SK-N-SH treated with all-trans-retinoic acid at 6 μM for 48 hours (cell line): ENCODE measurements around the gene ADGRF5.

ENCODE experiments used
- ATAC-seq: fragments of 200-7000 bp; cut with Tn5 transposase; 3 replicates; pipeline ENCODE4 v1.9.1; 2020; ENCODE audit warnings: mild to moderate bottlenecking, moderate library complexity
- ARNTL ChIP-seq: fragments of 450-650 bp; formaldehyde crosslinking; IDR thresholded peaks from 2 replicates; pipeline ENCODE4 v1.5.0; 2020; ENCODE audit warnings: low read depth, mild to moderate bottlenecking, moderate library complexity, borderline replicate concordance
- BACH2 ChIP-seq: fragments of 250-450 bp; sonication (Bioruptor Pico); IDR thresholded peaks from 2 replicates; pipeline ENCODE4 v1.9.0; 2021; ENCODE audit warnings: mild to moderate bottlenecking, borderline replicate concordance
- CREB5 ChIP-seq: fragments of 250-450 bp; sonication (Bioruptor Pico); IDR thresholded peaks from 2 replicates; pipeline ENCODE4 v1.5.1; 2020; ENCODE audit warnings: low read depth, mild to moderate bottlenecking, moderate library complexity
- CSDC2 ChIP-seq: fragments of 250-450 bp; sonication (Bioruptor Pico); IDR thresholded peaks from 2 replicates; pipeline ENCODE4 v1.5.0; 2020; ENCODE audit warnings: mild to moderate bottlenecking, moderate library complexity
- CSRNP3 ChIP-seq: fragments of 250-450 bp; sonication (Bioruptor Pico); IDR thresholded peaks from 2 replicates; pipeline ENCODE4 v1.5.1; 2021; ENCODE audit warnings: mild to moderate bottlenecking, moderate library complexity
- ESRRG ChIP-seq: fragments of 250-450 bp; sonication (Bioruptor Pico); IDR thresholded peaks from 2 replicates; pipeline ENCODE4 v1.6.1; 2021; ENCODE audit warnings: mild to moderate bottlenecking
- GLIS3 ChIP-seq: fragments of 250-450 bp; sonication (Bioruptor Pico); IDR thresholded peaks from 2 replicates; pipeline ENCODE4 v1.5.0; 2020; ENCODE audit warnings: mild to moderate bottlenecking, moderate library complexity
- ISL1 ChIP-seq: fragments of 250-450 bp; sonication (Bioruptor Pico); IDR thresholded peaks from 2 replicates; pipeline ENCODE4 v2.1.2; 2022; ENCODE audit warnings: mild to moderate bottlenecking, moderate library complexity
- OSR1 ChIP-seq: fragments of 250-450 bp; sonication (Bioruptor Pico); IDR thresholded peaks from 2 replicates; pipeline ENCODE4 v1.8.0; 2022; ENCODE audit warnings: moderate library complexity, mild to moderate bottlenecking, inconsistent platforms
- PATZ1 ChIP-seq: fragments of 250-450 bp; sonication (Bioruptor Pico); IDR thresholded peaks from 2 replicates; pipeline ENCODE4 v1.8.0; 2020; ENCODE audit warnings: mild to moderate bottlenecking, moderate library complexity, borderline replicate concordance
- POU6F1 ChIP-seq: fragments of 250-450 bp; sonication (Bioruptor Pico); IDR thresholded peaks from 2 replicates; pipeline ENCODE4 v1.8.0; 2021; ENCODE audit warnings: low read depth, mild to moderate bottlenecking, moderate library complexity, borderline replicate concordance
- PPARA ChIP-seq: fragments of 250-450 bp; sonication (Bioruptor Pico); IDR thresholded peaks from 2 replicates; pipeline ENCODE4 v1.5.0; 2020; ENCODE audit warnings: mild to moderate bottlenecking, borderline replicate concordance
- RARB ChIP-seq: fragments of 250-450 bp; sonication (Bioruptor Pico); IDR thresholded peaks from 2 replicates; pipeline ENCODE4 v1.8.0; 2021; ENCODE audit warnings: mild to moderate bottlenecking, moderate library complexity
- SNAI2 ChIP-seq: fragments of 250-450 bp; sonication (Bioruptor Pico); IDR thresholded peaks from 2 replicates; pipeline ENCODE4 v1.5.0; 2020; ENCODE audit warnings: mild to moderate bottlenecking, moderate library complexity
- TCF4 ChIP-seq: fragments of 250-450 bp; sonication (Bioruptor Pico); IDR thresholded peaks from 2 replicates; pipeline ENCODE4 v1.8.0; 2021; ENCODE audit warnings: mild to moderate bottlenecking, moderate library complexity, borderline replicate concordance
- TOX ChIP-seq: fragments of 250-450 bp; sonication (Bioruptor Pico); IDR thresholded peaks from 2 replicates; pipeline ENCODE4 v1.8.0; 2021; ENCODE audit warnings: mild to moderate bottlenecking, moderate library complexity, borderline replicate concordance
- TSHZ2 ChIP-seq: fragments of 250-450 bp; sonication (Bioruptor Pico); IDR thresholded peaks from 2 replicates; pipeline ENCODE4 v1.5.0; 2020; ENCODE audit warnings: mild to moderate bottlenecking, moderate library complexity
- ZC3H10 ChIP-seq: fragments of 250-450 bp; sonication (Bioruptor Pico); IDR thresholded peaks from 2 replicates; pipeline ENCODE4 v1.5.1; 2021; ENCODE audit warnings: mild to moderate bottlenecking, moderate library complexity
- ZFP3 ChIP-seq: fragments of 250-450 bp; sonication (Bioruptor Pico); IDR thresholded peaks from 2 replicates; pipeline ENCODE4 v1.5.0; 2020; ENCODE audit warnings: mild to moderate bottlenecking, moderate library complexity
- ZFP30 ChIP-seq: fragments of 450-650 bp; formaldehyde crosslinking; IDR thresholded peaks from 2 replicates; pipeline ENCODE4 v1.5.0; 2022; ENCODE audit warnings: mild to moderate bottlenecking, moderate library complexity
- ZNF565 ChIP-seq: fragments of 450-650 bp; formaldehyde crosslinking; conservative IDR thresholded peaks from 2 replicates; pipeline ENCODE4 v1.5.0; 2020; ENCODE audit warnings: low read depth, mild to moderate bottlenecking, moderate library complexity
- ZNF70 ChIP-seq: fragments of 450-650 bp; formaldehyde crosslinking; IDR thresholded peaks from 2 replicates; pipeline ENCODE4 v1.5.0; 2020; ENCODE audit warnings: mild to moderate bottlenecking, moderate library complexity
- ZNF8 ChIP-seq: fragments of 450-650 bp; formaldehyde crosslinking; IDR thresholded peaks from 2 replicates; pipeline ENCODE4 v1.5.0; 2020; ENCODE audit warnings: mild to moderate bottlenecking, moderate library complexity

Gene ADGRF5

GRCh38 chr6:46867411-46867810, 54.3 kb downstream of the ADGRF5 start:
- TF ChIP-seq ZC3H10 (CRISPR knock-in tag) (no peak), ZNF70 (no peak), CSRNP3 (CRISPR knock-in tag) (no peak), RARB (CRISPR knock-in tag) (no peak)

GRCh38 chr6:46865221-46865620, 56.5 kb downstream of the ADGRF5 start:
- TF ChIP-seq POU6F1 (CRISPR knock-in tag) (no peak), ZFP30 (CRISPR knock-in tag) (no peak), TCF4 (CRISPR knock-in tag) (no peak), ISL1 (no peak), GLIS3 (CRISPR knock-in tag) (no peak), CREB5 (CRISPR knock-in tag) (no peak), TOX (CRISPR knock-in tag) (no peak), PPARA (CRISPR knock-in tag) (no peak), TSHZ2 (no peak), CSDC2 (no peak), ZNF8 (CRISPR knock-in tag) (no peak), SNAI2 (CRISPR knock-in tag) (no peak), ESRRG (CRISPR knock-in tag) (no peak)

More at GRCh38 chr6:46867411-46867810, 54.3 kb downstream of the ADGRF5 start:
- no peak for ATAC-seq

GRCh38 chr6:46863791-46864190, 57.9 kb downstream of the ADGRF5 start:
- TF ChIP-seq SNAI2 (CRISPR knock-in tag): no peak
- TF ChIP-seq PPARA (CRISPR knock-in tag): no peak
- no peak for TF ChIP-seq ARNTL (CRISPR knock-in tag)
- no peak for TF ChIP-seq ZNF565 (CRISPR knock-in tag)
- TF ChIP-seq POU6F1 (CRISPR knock-in tag): no peak
- no peak for TF ChIP-seq ZFP3 (CRISPR knock-in tag)
- no peak for TF ChIP-seq CSDC2
- TF ChIP-seq CREB5 (CRISPR knock-in tag): no peak
- TF ChIP-seq CSRNP3 (CRISPR knock-in tag): no peak
- TF ChIP-seq BACH2 (CRISPR knock-in tag): no peak
- no peak for TF ChIP-seq OSR1 (CRISPR knock-in tag)
- no peak for TF ChIP-seq ESRRG (CRISPR knock-in tag)
- no peak for TF ChIP-seq PATZ1 (CRISPR knock-in tag)
- no peak for ATAC-seq

More at GRCh38 chr6:46865221-46865620, 56.5 kb downstream of the ADGRF5 start:
- no peak for ATAC-seq
